ENCODE measurements around the gene LPP.
A peak's percentile ranks its signal among the peaks of the same experiment; 100 is the strongest.
"Not testable (repeated sequence)": the region's sequence is repeated elsewhere in the genome, so short reads cannot be mapped to it uniquely, and the experiment has no call there.

LPP gene

GRCh38 chr3:188126934-188127333, 27.0 kb upstream of the LPP start:
- Mint-ChIP-seq H3K27ac (no peak overlapping the region), H3K36me3 (ENCODE audit: low read depth) (no peaks in the 10 kb centered on the region), H3K4me1 (ENCODE audit: low read depth) (peaks cover 22% of the 10 kb centered on the region), H3K9me3 (no peaks in the 10 kb centered on the region), H3K4me3 (no peak overlapping the region), H3K27me3 (no peaks in the 10 kb centered on the region)
- DNase-seq: no peak

- Mint-ChIP-seq H3K4me3 (no peak overlapping the region), H3K27ac (no peak overlapping the region), H3K9me3 (peaks cover 2% of the 10 kb centered on the region), H3K36me3 (ENCODE audit: low read depth) (no peaks in the 10 kb centered on the region), H3K27me3 (no peaks in the 10 kb centered on the region), H3K4me1 (ENCODE audit: low read depth) (peaks cover 16% of the 10 kb centered on the region)
- DNase-seq: no peak
Observed at GRCh38 chr3:188128905-188129304, 25.1 kb upstream of the LPP start.

GRCh38 chr3:188131023-188131422, 22.9 kb upstream of the LPP start:
- not testable (repeated sequence) for H3K27me3 Mint-ChIP-seq; H3K27ac Mint-ChIP-seq; DNase-seq; H3K36me3 Mint-ChIP-seq (ENCODE audit: low read depth); H3K9me3 Mint-ChIP-seq; H3K4me3 Mint-ChIP-seq
- peaks cover 11% of the 10 kb centered on the region for H3K4me1 Mint-ChIP-seq (ENCODE audit: low read depth)

GRCh38 chr3:188133219-188133618, 20.7 kb upstream of the LPP start:
- H3K4me3 Mint-ChIP-seq: no peak overlapping the region
- DNase-seq: no peak
- H3K36me3 Mint-ChIP-seq (ENCODE audit: low read depth): no peaks in the 10 kb centered on the region
- H3K27ac Mint-ChIP-seq: peak overlapping the region; percentile 13
- H3K9me3 Mint-ChIP-seq: peaks cover 5% of the 10 kb centered on the region
- H3K27me3 Mint-ChIP-seq: no peaks in the 10 kb centered on the region
- peaks cover 19% of the 10 kb centered on the region for H3K4me1 Mint-ChIP-seq (ENCODE audit: low read depth)

GRCh38 chr3:188133646-188134045, 20.3 kb upstream of the LPP start:
- DNase-seq: no peak
- H3K9me3 Mint-ChIP-seq: peaks cover 5% of the 10 kb centered on the region
- H3K4me1 Mint-ChIP-seq (ENCODE audit: low read depth): peaks cover 19% of the 10 kb centered on the region
- H3K4me3 Mint-ChIP-seq: no peak overlapping the region
- peak overlapping the region; percentile 13 for H3K27ac Mint-ChIP-seq
- no peaks in the 10 kb centered on the region for H3K36me3 Mint-ChIP-seq (ENCODE audit: low read depth)
- no peaks in the 10 kb centered on the region for H3K27me3 Mint-ChIP-seq

- Mint-ChIP-seq H3K27me3 (no peaks in the 10 kb centered on the region), H3K36me3 (ENCODE audit: low read depth) (no peaks in the 10 kb centered on the region), H3K4me1 (ENCODE audit: low read depth) (peaks cover 19% of the 10 kb centered on the region), H3K9me3 (peaks cover 5% of the 10 kb centered on the region), H3K27ac (no peak overlapping the region), H3K4me3 (no peak overlapping the region)
- DNase-seq: no peak
Observed at GRCh38 chr3:188134079-188134478, 19.9 kb upstream of the LPP start.

GRCh38 chr3:188134856-188135255, 19.1 kb upstream of the LPP start:
- no peak for DNase-seq
- Mint-ChIP-seq H3K27ac (no peak overlapping the region), H3K27me3 (no peaks in the 10 kb centered on the region), H3K4me3 (no peak overlapping the region), H3K4me1 (ENCODE audit: low read depth) (peaks cover 19% of the 10 kb centered on the region), H3K9me3 (peaks cover 5% of the 10 kb centered on the region), H3K36me3 (ENCODE audit: low read depth) (no peaks in the 10 kb centered on the region)

GRCh38 chr3:188135271-188135670, 18.7 kb upstream of the LPP start:
- no peak overlapping the region for H3K4me3 Mint-ChIP-seq
- DNase-seq: no peak
- no peak overlapping the region for H3K27ac Mint-ChIP-seq
- no peaks in the 10 kb centered on the region for H3K27me3 Mint-ChIP-seq
- peaks cover 19% of the 10 kb centered on the region for H3K4me1 Mint-ChIP-seq (ENCODE audit: low read depth)
- H3K9me3 Mint-ChIP-seq: peaks cover 5% of the 10 kb centered on the region
- H3K36me3 Mint-ChIP-seq (ENCODE audit: low read depth): no peaks in the 10 kb centered on the region

- no peak overlapping the region for H3K27ac Mint-ChIP-seq
- DNase-seq: no peak
- H3K9me3 Mint-ChIP-seq: peaks cover 5% of the 10 kb centered on the region
- H3K4me1 Mint-ChIP-seq (ENCODE audit: low read depth): peaks cover 19% of the 10 kb centered on the region
- H3K36me3 Mint-ChIP-seq (ENCODE audit: low read depth): no peaks in the 10 kb centered on the region
- peaks cover 2% of the 10 kb centered on the region for H3K27me3 Mint-ChIP-seq
- H3K4me3 Mint-ChIP-seq: no peak overlapping the region
Observed at GRCh38 chr3:188137051-188137450, 16.9 kb upstream of the LPP start.

GRCh38 chr3:188139466-188139865, 14.5 kb upstream of the LPP start:
- Mint-ChIP-seq H3K4me1 (ENCODE audit: low read depth) (peaks cover 8% of the 10 kb centered on the region), H3K27me3 (peaks cover 2% of the 10 kb centered on the region), H3K27ac (no peak overlapping the region), H3K36me3 (ENCODE audit: low read depth) (no peaks in the 10 kb centered on the region), H3K9me3 (no peaks in the 10 kb centered on the region), H3K4me3 (no peak overlapping the region)
- DNase-seq: no peak

GRCh38 chr3:188146219-188146618, 7.7 kb upstream of the LPP start:
- no peak overlapping the region for H3K27ac Mint-ChIP-seq
- H3K4me1 Mint-ChIP-seq (ENCODE audit: low read depth): peaks cover 20% of the 10 kb centered on the region
- no peak for DNase-seq
- H3K9me3 Mint-ChIP-seq: no peaks in the 10 kb centered on the region
- H3K36me3 Mint-ChIP-seq (ENCODE audit: low read depth): no peaks in the 10 kb centered on the region
- no peak overlapping the region for H3K4me3 Mint-ChIP-seq
- peaks cover 2% of the 10 kb centered on the region for H3K27me3 Mint-ChIP-seq

GRCh38 chr3:188147782-188148181, 6.2 kb upstream of the LPP start:
- Mint-ChIP-seq H3K9me3 (no peaks in the 10 kb centered on the region), H3K4me3 (no peak overlapping the region), H3K4me1 (ENCODE audit: low read depth) (peaks cover 30% of the 10 kb centered on the region), H3K27me3 (no peaks in the 10 kb centered on the region), H3K36me3 (ENCODE audit: low read depth) (no peaks in the 10 kb centered on the region), H3K27ac (no peak overlapping the region)
- no peak for DNase-seq

- DNase-seq: no peak
- no peak overlapping the region for H3K4me3 Mint-ChIP-seq
- H3K27ac Mint-ChIP-seq: no peak overlapping the region
Observed at GRCh38 chr3:188148318-188148717, 5.6 kb upstream of the LPP start.

GRCh38 chr3:188149587-188149986, 4.4 kb upstream of the LPP start:
- Mint-ChIP-seq H3K27me3 (no peaks in the 10 kb centered on the region), H3K4me1 (ENCODE audit: low read depth) (peaks cover 41% of the 10 kb centered on the region), H3K36me3 (ENCODE audit: low read depth) (peaks cover 3% of the 10 kb centered on the region), H3K4me3 (no peak overlapping the region), H3K9me3 (no peaks in the 10 kb centered on the region), H3K27ac (no peak overlapping the region)
- DNase-seq: no peak

More at GRCh38 chr3:188148318-188148717, 5.6 kb upstream of the LPP start:
- Mint-ChIP-seq H3K4me1 (ENCODE audit: low read depth) (peaks cover 36% of the 10 kb centered on the region), H3K27me3 (no peaks in the 10 kb centered on the region), H3K36me3 (ENCODE audit: low read depth) (no peaks in the 10 kb centered on the region), H3K9me3 (no peaks in the 10 kb centered on the region)

- H3K27me3 Mint-ChIP-seq: no peaks in the 10 kb centered on the region
- no peak overlapping the region for H3K27ac Mint-ChIP-seq
- DNase-seq: no peak
- H3K36me3 Mint-ChIP-seq (ENCODE audit: low read depth): peaks cover 10% of the 10 kb centered on the region
- no peaks in the 10 kb centered on the region for H3K9me3 Mint-ChIP-seq
- peaks cover 55% of the 10 kb centered on the region for H3K4me1 Mint-ChIP-seq (ENCODE audit: low read depth)
- no peak overlapping the region for H3K4me3 Mint-ChIP-seq
Observed at GRCh38 chr3:188150982-188151381, 3.0 kb upstream of the LPP start.

- H3K36me3 Mint-ChIP-seq (ENCODE audit: low read depth): peaks cover 13% of the 10 kb centered on the region
- no peak overlapping the region for H3K4me3 Mint-ChIP-seq
- no peaks in the 10 kb centered on the region for H3K9me3 Mint-ChIP-seq
- no peak overlapping the region for H3K27ac Mint-ChIP-seq
- H3K4me1 Mint-ChIP-seq (ENCODE audit: low read depth): peaks cover 60% of the 10 kb centered on the region
- DNase-seq: no peak
- H3K27me3 Mint-ChIP-seq: no peaks in the 10 kb centered on the region
Observed at GRCh38 chr3:188151438-188151837, 2.5 kb upstream of the LPP start.

All from activated T-cell treated with anti-CD3 and anti-CD28 coated beads, Interleukin-2, amount 50 U/mL, for 24 hours (primary cell).